ENCODE data around the gene ACP7.

Gene ACP7

GRCh38 chr19:39129116-39129515, 44.9 kb downstream of the ACP7 start:
- H3K27ac ChIP-seq: peak overlapping the region; percentile 97
- TF ChIP-seq CTCF (conservative IDR thresholded peaks at IDR 0.05): no peak

GRCh38 chr19:39130337-39131254, 46.4 kb downstream of the ACP7 start:
- peak overlapping the region; percentile 97 for H3K27ac ChIP-seq
- TF ChIP-seq CTCF (conservative IDR thresholded peaks at IDR 0.05): no peak

GRCh38 chr19:39131255-39131755, 47.1 kb downstream of the ACP7 start:
- H3K27ac ChIP-seq: peak overlapping the region; percentile 97
- TF ChIP-seq CTCF (conservative IDR thresholded peaks at IDR 0.05): no peak

GRCh38 chr19:39132344-39132969, 48.3 kb downstream of the ACP7 start:
- TF ChIP-seq CTCF (conservative IDR thresholded peaks at IDR 0.05): no peak
- H3K27ac ChIP-seq: peak overlapping the region; percentile 97

GRCh38 chr19:39133431-39134270, 49.5 kb downstream of the ACP7 start:
- H3K27ac ChIP-seq: peak overlapping the region; percentile 97; the same call in 1 of the 2 replicates
- TF ChIP-seq CTCF (conservative IDR thresholded peaks at IDR 0.05): no peak

GRCh38 chr19:39135701-39136100, 51.5 kb downstream of the ACP7 start:
- no peak overlapping the region for H3K27ac ChIP-seq
- no peak for TF ChIP-seq CTCF (conservative IDR thresholded peaks at IDR 0.05)
